Measurements from ENCODE around the gene VCAN.

The VCAN gene

DNA sequence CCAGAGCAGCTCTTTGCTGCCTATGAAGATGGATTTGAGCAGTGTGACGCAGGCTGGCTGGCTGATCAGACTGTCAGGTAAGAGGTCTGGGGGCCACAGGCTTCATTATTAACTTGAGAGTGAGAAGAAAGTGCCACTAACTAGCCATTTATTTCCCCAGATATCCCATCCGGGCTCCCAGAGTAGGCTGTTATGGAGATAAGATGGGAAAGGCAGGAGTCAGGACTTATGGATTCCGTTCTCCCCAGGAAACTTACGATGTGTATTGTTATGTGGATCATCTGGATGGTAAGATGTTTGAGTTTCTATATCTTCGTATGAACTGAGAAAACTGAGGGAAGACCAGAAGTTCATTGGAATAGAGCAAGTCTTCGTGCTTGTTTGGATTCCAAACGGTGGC is 22.1 kb downstream of the VCAN start:
- Histone ChIP-seq H3K27me3 (replicated peaks; ENCODE audit: insufficient read depth, low read length) (no peaks in the 10 kb centered on the region), H4K20me1 (ENCODE audit: insufficient read depth, low read length) (no peaks in the 10 kb centered on the region), H3K9me3 (replicated peaks; ENCODE audit: insufficient read depth, low read length) (no peaks in the 10 kb centered on the region), H3K79me2 (ENCODE audit: low read length) (no peaks in the 10 kb centered on the region), H3K36me3 (replicated peaks; ENCODE audit: insufficient read depth, low read length) (no peaks in the 10 kb centered on the region), H3K27ac (ENCODE audit: low read length) (no peak overlapping the region), H3F3A (ENCODE audit: insufficient read depth, low read length) (peaks cover 3% of the 10 kb centered on the region; the same call in 1 of the 2 replicates), H3K4me3 (ENCODE audit: low read length) (no peak overlapping the region), H3K4me2 (ENCODE audit: low read depth, low read length) (no peak overlapping the region), H2AFZ (ENCODE audit: low read length) (no peak overlapping the region), H3K9me2 (replicated peaks; ENCODE audit: insufficient read depth, low read length) (no peaks in the 10 kb centered on the region), H3K4me1 (ENCODE audit: low read length) (peaks cover 24% of the 10 kb centered on the region), H3K9ac (ENCODE audit: low read length) (no peak overlapping the region)
- DNase-seq = no peak
- no peak for TF ChIP-seq EZH2phosphoT487 (IDR thresholded peaks at IDR 0.05; ENCODE audit: low read length)
- TF ChIP-seq EZH2 (optimal IDR thresholded peaks at IDR 0.05; ENCODE audit: low read depth, low read length) = no peak
- TF ChIP-seq, protein P1, sequence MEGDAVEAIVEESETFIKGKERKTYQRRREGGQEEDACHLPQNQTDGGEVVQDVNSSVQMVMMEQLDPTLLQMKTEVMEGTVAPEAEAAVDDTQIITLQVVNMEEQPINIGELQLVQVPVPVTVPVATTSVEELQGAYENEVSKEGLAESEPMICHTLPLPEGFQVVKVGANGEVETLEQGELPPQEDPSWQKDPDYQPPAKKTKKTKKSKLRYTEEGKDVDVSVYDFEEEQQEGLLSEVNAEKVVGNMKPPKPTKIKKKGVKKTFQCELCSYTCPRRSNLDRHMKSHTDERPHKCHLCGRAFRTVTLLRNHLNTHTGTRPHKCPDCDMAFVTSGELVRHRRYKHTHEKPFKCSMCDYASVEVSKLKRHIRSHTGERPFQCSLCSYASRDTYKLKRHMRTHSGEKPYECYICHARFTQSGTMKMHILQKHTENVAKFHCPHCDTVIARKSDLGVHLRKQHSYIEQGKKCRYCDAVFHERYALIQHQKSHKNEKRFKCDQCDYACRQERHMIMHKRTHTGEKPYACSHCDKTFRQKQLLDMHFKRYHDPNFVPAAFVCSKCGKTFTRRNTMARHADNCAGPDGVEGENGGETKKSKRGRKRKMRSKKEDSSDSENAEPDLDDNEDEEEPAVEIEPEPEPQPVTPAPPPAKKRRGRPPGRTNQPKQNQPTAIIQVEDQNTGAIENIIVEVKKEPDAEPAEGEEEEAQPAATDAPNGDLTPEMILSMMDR (IDR thresholded peaks at IDR 0.05; ENCODE audit: low read length) = no peak

GRCh38 chr5:83494087-83494620 is 22.6 kb downstream of the VCAN start:
- Histone ChIP-seq H3K36me3 (replicated peaks; ENCODE audit: insufficient read depth, low read length) (no peaks in the 10 kb centered on the region), H3K79me2 (ENCODE audit: low read length) (no peaks in the 10 kb centered on the region), H3K27ac (ENCODE audit: low read length) (no peak overlapping the region), H3K4me3 (ENCODE audit: low read length) (no peak overlapping the region), H3K9me2 (replicated peaks; ENCODE audit: insufficient read depth, low read length) (no peaks in the 10 kb centered on the region), H3F3A (ENCODE audit: insufficient read depth, low read length) (peaks cover 3% of the 10 kb centered on the region; the same call in 1 of the 2 replicates), H3K9ac (ENCODE audit: low read length) (no peak overlapping the region), H3K9me3 (replicated peaks; ENCODE audit: insufficient read depth, low read length) (no peaks in the 10 kb centered on the region), H3K27me3 (replicated peaks; ENCODE audit: insufficient read depth, low read length) (no peaks in the 10 kb centered on the region), H4K20me1 (ENCODE audit: insufficient read depth, low read length) (no peaks in the 10 kb centered on the region), H3K4me2 (ENCODE audit: low read depth, low read length) (no peak overlapping the region), H2AFZ (ENCODE audit: low read length) (no peak overlapping the region), H3K4me1 (ENCODE audit: low read length) (peaks cover 28% of the 10 kb centered on the region)
- TF ChIP-seq EZH2 (optimal IDR thresholded peaks at IDR 0.05; ENCODE audit: low read depth, low read length) = no peak
- TF ChIP-seq, protein P1 (IDR thresholded peaks at IDR 0.05; ENCODE audit: low read length) = no peak
- TF ChIP-seq EZH2phosphoT487 (IDR thresholded peaks at IDR 0.05; ENCODE audit: low read length) = no peak
- DNase-seq = no peak

DNA sequence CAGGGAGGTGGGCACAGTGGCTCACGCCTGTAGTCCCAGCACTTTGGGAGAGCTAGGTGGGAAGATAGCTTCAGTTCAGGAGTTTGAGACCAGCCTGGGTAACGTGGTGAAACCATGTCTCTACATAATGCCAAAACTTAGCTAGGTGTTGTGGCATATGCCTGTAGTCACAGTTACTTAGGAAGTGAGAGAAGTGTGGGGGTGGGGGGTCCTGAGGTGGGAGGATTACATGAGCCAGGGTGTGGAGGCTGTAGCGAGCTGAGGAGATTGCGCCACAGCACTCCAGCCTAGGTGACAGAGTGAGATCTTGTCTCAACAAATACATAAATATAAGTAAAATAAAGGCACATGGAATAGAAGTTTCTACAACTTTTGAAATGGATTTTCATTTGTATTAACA is 23.1 kb downstream of the VCAN start:
- Histone ChIP-seq H3K36me3 (replicated peaks; ENCODE audit: insufficient read depth, low read length) (no peaks in the 10 kb centered on the region), H3K9ac (ENCODE audit: low read length) (no peak overlapping the region), H3K4me1 (ENCODE audit: low read length) (peaks cover 28% of the 10 kb centered on the region), H4K20me1 (ENCODE audit: insufficient read depth, low read length) (no peaks in the 10 kb centered on the region), H3K4me3 (ENCODE audit: low read length) (no peak overlapping the region), H3K9me3 (replicated peaks; ENCODE audit: insufficient read depth, low read length) (no peaks in the 10 kb centered on the region), H3K79me2 (ENCODE audit: low read length) (no peaks in the 10 kb centered on the region), H2AFZ (ENCODE audit: low read length) (no peak overlapping the region), H3F3A (ENCODE audit: insufficient read depth, low read length) (peaks cover 3% of the 10 kb centered on the region; the same call in 1 of the 2 replicates), H3K27ac (ENCODE audit: low read length) (no peak overlapping the region), H3K27me3 (replicated peaks; ENCODE audit: insufficient read depth, low read length) (no peaks in the 10 kb centered on the region), H3K9me2 (replicated peaks; ENCODE audit: insufficient read depth, low read length) (no peaks in the 10 kb centered on the region), H3K4me2 (ENCODE audit: low read depth, low read length) (peak overlapping the region; percentile 31; the same call in 1 of the 2 replicates)
- TF ChIP-seq EZH2 (optimal IDR thresholded peaks at IDR 0.05; ENCODE audit: low read depth, low read length) = no peak
- TF ChIP-seq, protein P1 (IDR thresholded peaks at IDR 0.05; ENCODE audit: low read length) = no peak
- no peak for TF ChIP-seq EZH2phosphoT487 (IDR thresholded peaks at IDR 0.05; ENCODE audit: low read length)
- DNase-seq = no peak

Measured in MM.1S (cell line).